ENCODE measurements around the gene CFAP73.

DNA sequence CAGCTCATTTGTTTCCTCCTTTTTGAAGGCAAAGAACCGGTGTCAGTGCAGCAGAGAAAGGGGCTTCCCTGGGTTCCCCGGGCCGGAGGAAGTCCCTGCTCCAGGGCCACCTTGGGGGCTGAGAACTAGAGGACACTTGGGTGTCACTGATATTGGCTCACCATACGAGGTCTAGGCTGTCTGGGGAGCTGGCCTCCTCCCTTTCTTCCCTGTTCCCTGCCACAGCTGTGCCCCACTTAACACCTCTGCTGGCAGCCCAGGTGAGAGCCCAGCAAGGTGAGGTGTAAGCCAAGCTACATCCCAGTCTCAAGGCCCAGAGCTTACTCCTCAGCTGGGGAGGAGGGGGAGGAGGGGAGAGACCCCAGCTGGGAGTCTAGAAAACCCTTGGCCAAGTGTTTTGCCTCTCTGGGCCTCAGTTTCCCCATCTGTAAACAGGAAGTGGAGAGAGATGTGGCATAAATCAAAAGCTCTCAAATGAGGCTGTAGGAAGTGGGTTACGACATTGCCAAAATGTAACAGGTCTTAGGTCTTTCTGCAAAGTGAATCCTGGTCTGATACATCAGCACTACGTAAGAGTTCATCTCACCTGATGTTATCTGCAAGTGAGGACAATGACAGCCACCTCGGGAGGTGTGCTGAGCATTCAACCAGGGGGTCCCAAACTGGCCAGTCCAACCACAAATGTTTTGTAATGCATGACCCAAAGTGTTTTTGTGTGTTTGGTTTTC is 39.5 kb upstream of the CFAP73 start:
- TF ChIP-seq POLR2A (IDR thresholded peaks at IDR 0.05; ENCODE audit: borderline replicate concordance, extremely low read depth, insufficient read depth, insufficient read length) (no peak), ELF1 (IDR thresholded peaks at IDR 0.05; ENCODE audit: borderline replicate concordance, low read depth) (no peak), SP1 (IDR thresholded peaks at IDR 0.05; ENCODE audit: low read depth) (no peak), JUND (IDR thresholded peaks at IDR 0.05) (no peak), TCF7L2 (IDR thresholded peaks at IDR 0.05; ENCODE audit: borderline replicate concordance, extremely low read depth, insufficient read depth, insufficient read length) (no peak), POLR2AphosphoS5 (IDR thresholded peaks at IDR 0.05; ENCODE audit: low read depth, low read length) (no peak), FOSL1 (IDR thresholded peaks at IDR 0.05; ENCODE audit: low read depth) (no peak)
- TF ChIP-seq, protein P1, sequence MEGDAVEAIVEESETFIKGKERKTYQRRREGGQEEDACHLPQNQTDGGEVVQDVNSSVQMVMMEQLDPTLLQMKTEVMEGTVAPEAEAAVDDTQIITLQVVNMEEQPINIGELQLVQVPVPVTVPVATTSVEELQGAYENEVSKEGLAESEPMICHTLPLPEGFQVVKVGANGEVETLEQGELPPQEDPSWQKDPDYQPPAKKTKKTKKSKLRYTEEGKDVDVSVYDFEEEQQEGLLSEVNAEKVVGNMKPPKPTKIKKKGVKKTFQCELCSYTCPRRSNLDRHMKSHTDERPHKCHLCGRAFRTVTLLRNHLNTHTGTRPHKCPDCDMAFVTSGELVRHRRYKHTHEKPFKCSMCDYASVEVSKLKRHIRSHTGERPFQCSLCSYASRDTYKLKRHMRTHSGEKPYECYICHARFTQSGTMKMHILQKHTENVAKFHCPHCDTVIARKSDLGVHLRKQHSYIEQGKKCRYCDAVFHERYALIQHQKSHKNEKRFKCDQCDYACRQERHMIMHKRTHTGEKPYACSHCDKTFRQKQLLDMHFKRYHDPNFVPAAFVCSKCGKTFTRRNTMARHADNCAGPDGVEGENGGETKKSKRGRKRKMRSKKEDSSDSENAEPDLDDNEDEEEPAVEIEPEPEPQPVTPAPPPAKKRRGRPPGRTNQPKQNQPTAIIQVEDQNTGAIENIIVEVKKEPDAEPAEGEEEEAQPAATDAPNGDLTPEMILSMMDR (IDR thresholded peaks at IDR 0.05 in 2 of 3, conservative IDR thresholded peaks at IDR 0.05 in 1 of 3; ENCODE audit: borderline replicate concordance in 1 of 3, insufficient read depth in 1 of 3, low read depth in 2 of 3, low read length in 2 of 3): no peak
- TF ChIP-seq, protein P2, sequence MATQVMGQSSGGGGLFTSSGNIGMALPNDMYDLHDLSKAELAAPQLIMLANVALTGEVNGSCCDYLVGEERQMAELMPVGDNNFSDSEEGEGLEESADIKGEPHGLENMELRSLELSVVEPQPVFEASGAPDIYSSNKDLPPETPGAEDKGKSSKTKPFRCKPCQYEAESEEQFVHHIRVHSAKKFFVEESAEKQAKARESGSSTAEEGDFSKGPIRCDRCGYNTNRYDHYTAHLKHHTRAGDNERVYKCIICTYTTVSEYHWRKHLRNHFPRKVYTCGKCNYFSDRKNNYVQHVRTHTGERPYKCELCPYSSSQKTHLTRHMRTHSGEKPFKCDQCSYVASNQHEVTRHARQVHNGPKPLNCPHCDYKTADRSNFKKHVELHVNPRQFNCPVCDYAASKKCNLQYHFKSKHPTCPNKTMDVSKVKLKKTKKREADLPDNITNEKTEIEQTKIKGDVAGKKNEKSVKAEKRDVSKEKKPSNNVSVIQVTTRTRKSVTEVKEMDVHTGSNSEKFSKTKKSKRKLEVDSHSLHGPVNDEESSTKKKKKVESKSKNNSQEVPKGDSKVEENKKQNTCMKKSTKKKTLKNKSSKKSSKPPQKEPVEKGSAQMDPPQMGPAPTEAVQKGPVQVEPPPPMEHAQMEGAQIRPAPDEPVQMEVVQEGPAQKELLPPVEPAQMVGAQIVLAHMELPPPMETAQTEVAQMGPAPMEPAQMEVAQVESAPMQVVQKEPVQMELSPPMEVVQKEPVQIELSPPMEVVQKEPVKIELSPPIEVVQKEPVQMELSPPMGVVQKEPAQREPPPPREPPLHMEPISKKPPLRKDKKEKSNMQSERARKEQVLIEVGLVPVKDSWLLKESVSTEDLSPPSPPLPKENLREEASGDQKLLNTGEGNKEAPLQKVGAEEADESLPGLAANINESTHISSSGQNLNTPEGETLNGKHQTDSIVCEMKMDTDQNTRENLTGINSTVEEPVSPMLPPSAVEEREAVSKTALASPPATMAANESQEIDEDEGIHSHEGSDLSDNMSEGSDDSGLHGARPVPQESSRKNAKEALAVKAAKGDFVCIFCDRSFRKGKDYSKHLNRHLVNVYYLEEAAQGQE (IDR thresholded peaks at IDR 0.05; ENCODE audit: low read depth): no peak
- TF ChIP-seq, protein P3, sequence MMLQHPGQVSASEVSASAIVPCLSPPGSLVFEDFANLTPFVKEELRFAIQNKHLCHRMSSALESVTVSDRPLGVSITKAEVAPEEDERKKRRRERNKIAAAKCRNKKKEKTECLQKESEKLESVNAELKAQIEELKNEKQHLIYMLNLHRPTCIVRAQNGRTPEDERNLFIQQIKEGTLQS (IDR thresholded peaks at IDR 0.05): no peak

Data from HCT116 (cell line).